ENCODE data around the gene ARHGEF4. TPM values are rescaled to one million over a fixed set of nuclear protein-coding genes. Genes with fewer than 3 reads are reported as not detected.

The ARHGEF4 gene
- total and polyA plus RNA-seq, 2 experiments from 2014 or later = 4.6 to 16.6 TPM

DNA sequence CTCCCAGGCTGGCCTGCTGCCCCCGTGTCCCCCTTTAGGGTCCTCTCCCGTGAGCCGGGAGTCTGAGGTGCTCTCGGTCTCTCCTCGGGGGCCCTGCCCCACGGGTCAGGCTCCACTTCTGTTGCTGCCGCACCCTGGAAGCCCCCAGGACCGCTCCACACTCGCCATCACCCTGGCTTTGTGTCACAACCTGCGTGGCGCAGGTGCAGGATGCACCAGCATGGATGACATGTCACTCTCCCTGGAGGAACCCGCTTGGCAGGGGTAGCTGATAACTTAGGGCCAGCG is 10.8 kb upstream of the ARHGEF4 start:
- Mint-ChIP-seq H3K36me3 (ENCODE audit: low read depth) (no peaks in the 10 kb centered on the region), H3K27me3 (ENCODE audit: insufficient read depth, low read depth, poor library complexity) (peaks cover 12% of the 10 kb centered on the region), H3K4me1 (peaks cover 22% of the 10 kb centered on the region), H3K9me3 (no peaks in the 10 kb centered on the region), H3K4me3 (no peak overlapping the region), H3K27ac (no peak overlapping the region)
- Histone ChIP-seq H3K4me1 (ENCODE audit: insufficient read depth) (no peaks in the 10 kb centered on the region), H2AFZ (no peak overlapping the region), H3K4me2 (no peak overlapping the region), H3K36me3 (ENCODE audit: insufficient read depth) (no peaks in the 10 kb centered on the region), H3F3A (replicated peaks; ENCODE audit: low read depth) (no peaks in the 10 kb centered on the region), H4K20me1 (replicated peaks; ENCODE audit: insufficient read depth) (no peaks in the 10 kb centered on the region), H3K9me2 (ENCODE audit: insufficient read depth) (no peaks in the 10 kb centered on the region), H3K4me3 (no peak overlapping the region), H3K27ac (ENCODE audit: low read depth) (no peak overlapping the region), H3K27me3 (ENCODE audit: insufficient read depth) (no peaks in the 10 kb centered on the region), H3K79me2 (replicated peaks; ENCODE audit: insufficient read depth) (no peaks in the 10 kb centered on the region)
- DNase-seq (ENCODE audit: low spot score) = no peak
- TF ChIP-seq, protein P1, sequence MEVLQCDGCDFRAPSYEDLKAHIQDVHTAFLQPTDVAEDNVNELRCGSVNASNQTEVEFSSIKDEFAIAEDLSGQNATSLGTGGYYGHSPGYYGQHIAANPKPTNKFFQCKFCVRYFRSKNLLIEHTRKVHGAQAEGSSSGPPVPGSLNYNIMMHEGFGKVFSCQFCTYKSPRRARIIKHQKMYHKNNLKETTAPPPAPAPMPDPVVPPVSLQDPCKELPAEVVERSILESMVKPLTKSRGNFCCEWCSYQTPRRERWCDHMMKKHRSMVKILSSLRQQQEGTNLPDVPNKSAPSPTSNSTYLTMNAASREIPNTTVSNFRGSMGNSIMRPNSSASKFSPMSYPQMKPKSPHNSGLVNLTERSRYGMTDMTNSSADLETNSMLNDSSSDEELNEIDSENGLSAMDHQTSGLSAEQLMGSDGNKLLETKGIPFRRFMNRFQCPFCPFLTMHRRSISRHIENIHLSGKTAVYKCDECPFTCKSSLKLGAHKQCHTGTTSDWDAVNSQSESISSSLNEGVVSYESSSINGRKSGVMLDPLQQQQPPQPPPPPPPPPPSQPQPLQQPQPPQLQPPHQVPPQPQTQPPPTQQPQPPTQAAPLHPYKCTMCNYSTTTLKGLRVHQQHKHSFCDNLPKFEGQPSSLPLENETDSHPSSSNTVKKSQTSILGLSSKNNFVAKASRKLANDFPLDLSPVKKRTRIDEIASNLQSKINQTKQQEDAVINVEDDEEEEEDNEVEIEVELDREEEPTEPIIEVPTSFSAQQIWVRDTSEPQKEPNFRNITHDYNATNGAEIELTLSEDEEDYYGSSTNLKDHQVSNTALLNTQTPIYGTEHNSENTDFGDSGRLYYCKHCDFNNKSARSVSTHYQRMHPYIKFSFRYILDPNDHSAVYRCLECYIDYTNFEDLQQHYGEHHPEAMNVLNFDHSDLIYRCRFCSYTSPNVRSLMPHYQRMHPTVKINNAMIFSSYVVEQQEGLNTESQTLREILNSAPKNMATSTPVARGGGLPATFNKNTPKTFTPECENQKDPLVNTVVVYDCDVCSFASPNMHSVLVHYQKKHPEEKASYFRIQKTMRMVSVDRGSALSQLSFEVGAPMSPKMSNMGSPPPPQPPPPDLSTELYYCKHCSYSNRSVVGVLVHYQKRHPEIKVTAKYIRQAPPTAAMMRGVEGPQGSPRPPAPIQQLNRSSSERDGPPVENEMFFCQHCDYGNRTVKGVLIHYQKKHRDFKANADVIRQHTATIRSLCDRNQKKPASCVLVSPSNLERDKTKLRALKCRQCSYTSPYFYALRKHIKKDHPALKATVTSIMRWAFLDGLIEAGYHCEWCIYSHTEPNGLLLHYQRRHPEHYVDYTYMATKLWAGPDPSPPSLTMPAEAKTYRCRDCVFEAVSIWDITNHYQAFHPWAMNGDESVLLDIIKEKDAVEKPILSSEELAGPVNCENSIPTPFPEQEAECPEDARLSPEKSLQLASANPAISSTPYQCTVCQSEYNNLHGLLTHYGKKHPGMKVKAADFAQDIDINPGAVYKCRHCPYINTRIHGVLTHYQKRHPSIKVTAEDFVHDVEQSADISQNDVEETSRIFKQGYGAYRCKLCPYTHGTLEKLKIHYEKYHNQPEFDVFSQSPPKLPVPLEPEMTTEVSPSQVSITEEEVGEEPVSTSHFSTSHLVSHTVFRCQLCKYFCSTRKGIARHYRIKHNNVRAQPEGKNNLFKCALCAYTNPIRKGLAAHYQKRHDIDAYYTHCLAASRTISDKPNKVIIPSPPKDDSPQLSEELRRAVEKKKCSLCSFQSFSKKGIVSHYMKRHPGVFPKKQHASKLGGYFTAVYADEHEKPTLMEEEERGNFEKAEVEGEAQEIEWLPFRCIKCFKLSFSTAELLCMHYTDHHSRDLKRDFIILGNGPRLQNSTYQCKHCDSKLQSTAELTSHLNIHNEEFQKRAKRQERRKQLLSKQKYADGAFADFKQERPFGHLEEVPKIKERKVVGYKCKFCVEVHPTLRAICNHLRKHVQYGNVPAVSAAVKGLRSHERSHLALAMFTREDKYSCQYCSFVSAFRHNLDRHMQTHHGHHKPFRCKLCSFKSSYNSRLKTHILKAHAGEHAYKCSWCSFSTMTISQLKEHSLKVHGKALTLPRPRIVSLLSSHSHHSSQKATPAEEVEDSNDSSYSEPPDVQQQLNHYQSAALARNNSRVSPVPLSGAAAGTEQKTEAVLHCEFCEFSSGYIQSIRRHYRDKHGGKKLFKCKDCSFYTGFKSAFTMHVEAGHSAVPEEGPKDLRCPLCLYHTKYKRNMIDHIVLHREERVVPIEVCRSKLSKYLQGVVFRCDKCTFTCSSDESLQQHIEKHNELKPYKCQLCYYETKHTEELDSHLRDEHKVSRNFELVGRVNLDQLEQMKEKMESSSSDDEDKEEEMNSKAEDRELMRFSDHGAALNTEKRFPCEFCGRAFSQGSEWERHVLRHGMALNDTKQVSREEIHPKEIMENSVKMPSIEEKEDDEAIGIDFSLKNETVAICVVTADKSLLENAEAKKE (CRISPR knock-in tag; IDR thresholded peaks at IDR 0.05) = no peak
- no peak for ATAC-seq

DNA sequence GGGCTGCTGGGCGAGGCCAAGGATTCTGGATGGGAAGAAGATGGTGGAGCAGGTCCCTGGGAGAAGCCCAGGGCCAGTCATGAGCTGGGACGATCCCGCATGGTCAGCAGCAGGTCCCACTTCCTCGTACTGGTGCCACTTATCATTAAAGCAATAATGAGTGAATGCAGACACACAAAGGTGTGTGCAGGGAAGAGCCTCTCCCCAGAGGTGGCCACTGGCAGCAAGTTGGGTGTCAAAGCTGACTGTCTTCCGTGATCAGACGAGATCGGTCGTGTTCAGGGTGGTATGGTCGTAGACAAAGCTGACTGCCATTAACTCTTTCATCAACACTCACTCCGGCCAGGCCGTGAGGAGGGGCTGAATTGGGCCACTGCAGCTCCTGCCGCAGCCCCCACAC is 10.3 kb upstream of the ARHGEF4 start:
- Histone ChIP-seq H3K27me3 (ENCODE audit: insufficient read depth) (no peaks in the 10 kb centered on the region), H3K4me3 (no peak overlapping the region), H3K79me2 (replicated peaks; ENCODE audit: insufficient read depth) (no peaks in the 10 kb centered on the region), H3F3A (replicated peaks; ENCODE audit: low read depth) (no peaks in the 10 kb centered on the region), H2AFZ (no peak overlapping the region), H3K27ac (ENCODE audit: low read depth) (no peak overlapping the region), H4K20me1 (replicated peaks; ENCODE audit: insufficient read depth) (no peaks in the 10 kb centered on the region), H3K9me2 (ENCODE audit: insufficient read depth) (no peaks in the 10 kb centered on the region), H3K36me3 (ENCODE audit: insufficient read depth) (no peaks in the 10 kb centered on the region), H3K4me2 (no peak overlapping the region), H3K4me1 (ENCODE audit: insufficient read depth) (no peaks in the 10 kb centered on the region)
- DNase-seq (ENCODE audit: low spot score) (no peak), ATAC-seq (no peak)
- Mint-ChIP-seq H3K4me1 (peaks cover 22% of the 10 kb centered on the region), H3K27ac (no peak overlapping the region), H3K4me3 (no peak overlapping the region), H3K36me3 (ENCODE audit: low read depth) (no peaks in the 10 kb centered on the region), H3K9me3 (no peaks in the 10 kb centered on the region), H3K27me3 (ENCODE audit: insufficient read depth, low read depth, poor library complexity) (peaks cover 12% of the 10 kb centered on the region)
- TF ChIP-seq JUNB (IDR thresholded peaks at IDR 0.05; ENCODE audit: unreplicated experiment) = no peak
- TF ChIP-seq EZH2 (IDR thresholded peaks at IDR 0.05; ENCODE audit: low read depth, unreplicated experiment) = no peak
- no peak for TF ChIP-seq EZH2phosphoT487 (IDR thresholded peaks at IDR 0.05; ENCODE audit: unreplicated experiment)
- TF ChIP-seq, protein P1 (CRISPR knock-in tag; IDR thresholded peaks at IDR 0.05) = no peak

Measured in GM23338 (cell line).